Measurements from ENCODE around the gene CDHR1.

CDHR1 gene

DNA sequence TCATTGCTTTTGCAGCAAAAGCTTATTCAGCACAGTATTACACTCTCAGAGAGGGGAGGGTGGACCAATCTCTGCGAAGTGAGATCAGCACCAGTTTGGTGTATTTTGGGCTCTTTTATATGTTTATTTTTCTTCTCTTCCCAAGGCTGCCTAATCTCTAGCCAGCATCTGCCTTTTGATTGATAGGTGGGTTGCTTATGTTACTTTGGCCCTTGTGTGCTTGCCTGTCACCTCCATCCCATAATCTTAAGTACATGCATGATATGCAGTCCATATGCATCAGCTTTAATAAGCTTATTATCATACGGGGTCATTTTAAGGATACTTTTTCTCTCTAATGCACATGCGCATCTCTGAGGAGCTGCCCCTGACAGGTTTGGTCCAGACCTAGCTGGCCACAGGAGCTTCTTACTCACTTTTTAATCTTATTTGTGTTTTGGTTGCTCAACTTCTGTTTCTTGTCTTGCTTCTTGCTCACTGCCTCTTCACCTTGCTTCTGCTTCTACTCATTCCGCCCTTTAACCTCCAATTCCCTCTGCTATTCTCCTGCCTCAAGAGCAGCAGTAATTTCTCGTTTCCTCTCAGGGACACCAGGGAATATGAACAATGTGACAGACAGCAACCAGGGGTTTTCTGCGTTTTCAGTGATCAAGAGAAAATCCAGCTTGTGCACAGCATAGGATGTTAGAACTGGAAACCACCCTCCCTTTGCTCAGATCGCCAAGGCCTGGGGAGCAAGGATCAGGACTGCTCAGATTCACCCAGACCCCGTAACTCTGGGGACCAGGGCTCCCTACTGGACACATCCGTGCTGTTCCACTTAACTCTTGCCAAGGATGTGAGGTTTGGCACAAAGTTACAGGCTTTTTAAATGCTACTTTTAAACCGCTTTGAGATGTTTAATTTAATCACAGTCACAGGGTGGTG is 60.5 kb downstream of the CDHR1 start:
- TF ChIP-seq, protein P1, sequence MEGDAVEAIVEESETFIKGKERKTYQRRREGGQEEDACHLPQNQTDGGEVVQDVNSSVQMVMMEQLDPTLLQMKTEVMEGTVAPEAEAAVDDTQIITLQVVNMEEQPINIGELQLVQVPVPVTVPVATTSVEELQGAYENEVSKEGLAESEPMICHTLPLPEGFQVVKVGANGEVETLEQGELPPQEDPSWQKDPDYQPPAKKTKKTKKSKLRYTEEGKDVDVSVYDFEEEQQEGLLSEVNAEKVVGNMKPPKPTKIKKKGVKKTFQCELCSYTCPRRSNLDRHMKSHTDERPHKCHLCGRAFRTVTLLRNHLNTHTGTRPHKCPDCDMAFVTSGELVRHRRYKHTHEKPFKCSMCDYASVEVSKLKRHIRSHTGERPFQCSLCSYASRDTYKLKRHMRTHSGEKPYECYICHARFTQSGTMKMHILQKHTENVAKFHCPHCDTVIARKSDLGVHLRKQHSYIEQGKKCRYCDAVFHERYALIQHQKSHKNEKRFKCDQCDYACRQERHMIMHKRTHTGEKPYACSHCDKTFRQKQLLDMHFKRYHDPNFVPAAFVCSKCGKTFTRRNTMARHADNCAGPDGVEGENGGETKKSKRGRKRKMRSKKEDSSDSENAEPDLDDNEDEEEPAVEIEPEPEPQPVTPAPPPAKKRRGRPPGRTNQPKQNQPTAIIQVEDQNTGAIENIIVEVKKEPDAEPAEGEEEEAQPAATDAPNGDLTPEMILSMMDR (IDR thresholded peaks at IDR 0.05; ENCODE audit: extremely low read depth, insufficient read depth, missing control alignments) = no peak
- in situ Hi-C loops (cut with MboI; ENCODE audit: low pct_unique_long_range_greater_than_20kb, low sequenced_read_pairs, unreplicated experiment) = no loop called here
- DNase-seq (ENCODE audit: low spot score) = no peak

DNA sequence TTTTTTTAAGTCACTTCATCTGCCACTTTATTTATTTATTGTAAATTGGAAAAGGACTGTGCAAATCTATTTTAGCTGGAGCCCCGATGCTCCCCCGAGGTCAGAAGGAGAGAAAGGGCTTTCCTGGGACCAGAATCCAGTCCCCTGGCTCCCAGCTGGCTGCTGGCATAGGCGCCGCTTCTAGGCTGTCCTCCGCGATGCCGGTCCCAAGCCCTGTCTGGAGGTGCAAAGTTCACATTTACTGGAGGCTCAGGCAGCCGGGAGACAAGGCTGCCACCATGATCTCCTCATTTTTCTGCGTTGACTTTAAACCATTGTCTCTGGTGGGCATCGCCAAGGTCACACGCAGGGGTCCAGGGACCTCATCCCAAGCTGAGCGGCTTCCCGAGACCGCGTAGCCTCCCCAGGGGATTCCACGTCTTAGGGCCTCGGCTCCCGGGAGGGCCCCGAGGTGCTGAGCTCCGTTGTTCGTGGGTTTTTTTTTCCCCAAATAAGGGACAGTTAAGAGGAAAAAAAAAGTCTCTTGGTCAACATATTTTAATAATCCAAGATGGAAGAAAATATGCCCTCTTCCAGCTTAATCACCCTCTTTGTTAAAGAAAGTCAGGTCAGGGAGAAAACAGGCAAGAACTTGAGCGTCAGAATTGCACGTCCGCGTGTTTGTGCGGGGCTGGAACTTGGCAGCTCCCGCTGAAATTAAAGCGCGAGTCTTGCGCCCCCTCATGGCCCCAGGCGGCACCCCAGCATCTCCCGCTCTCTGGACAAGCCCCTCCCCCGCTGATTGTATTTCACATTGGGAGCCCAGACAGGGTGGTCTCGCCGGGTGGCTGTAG is 62.4 kb downstream of the CDHR1 start:
- TF ChIP-seq, protein P1 (IDR thresholded peaks at IDR 0.05; ENCODE audit: extremely low read depth, insufficient read depth, missing control alignments) = peak; percentile 63
- DNase-seq (ENCODE audit: low spot score) = no peak
- in situ Hi-C loops (cut with MboI; ENCODE audit: low pct_unique_long_range_greater_than_20kb, low sequenced_read_pairs, unreplicated experiment) = no loop called here

DNA sequence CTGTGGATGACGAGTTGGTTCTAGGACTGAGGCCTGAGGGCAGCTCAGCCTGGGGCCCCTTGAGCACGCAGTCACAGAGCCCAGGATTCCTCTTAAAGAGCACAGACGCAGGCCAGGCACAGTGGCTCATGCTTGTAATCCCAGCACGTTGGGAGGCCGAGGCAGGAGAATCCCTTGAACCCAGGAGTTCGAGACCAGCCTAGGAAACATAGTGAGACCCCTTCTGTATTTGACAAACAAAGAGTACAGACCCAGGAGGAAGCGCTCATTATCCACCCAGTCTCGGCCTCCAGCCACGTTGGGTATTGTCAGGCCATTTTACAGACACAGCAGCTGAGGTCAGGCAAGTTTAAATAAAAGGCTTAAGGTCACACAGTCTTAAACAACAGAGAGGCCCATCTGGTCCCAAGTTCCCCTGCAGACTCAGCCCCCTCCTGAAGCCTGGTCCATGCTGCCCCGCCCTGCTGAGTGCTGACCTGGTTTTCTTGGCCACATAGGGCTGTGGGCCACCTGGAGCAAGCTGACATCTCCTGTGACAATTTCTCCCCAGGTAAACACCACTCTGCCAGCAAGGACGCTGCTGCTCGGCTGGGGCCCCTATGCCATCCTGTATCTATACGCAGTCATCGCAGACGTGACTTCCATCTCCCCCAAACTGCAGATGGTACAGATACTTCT is 63.1 kb downstream of the CDHR1 start:
- in situ Hi-C loops (cut with MboI; ENCODE audit: low pct_unique_long_range_greater_than_20kb, low sequenced_read_pairs, unreplicated experiment) = no loop called here
- TF ChIP-seq, protein P1 (IDR thresholded peaks at IDR 0.05; ENCODE audit: extremely low read depth, insufficient read depth, missing control alignments) = no peak
- DNase-seq (ENCODE audit: low spot score) = no peak

DNA sequence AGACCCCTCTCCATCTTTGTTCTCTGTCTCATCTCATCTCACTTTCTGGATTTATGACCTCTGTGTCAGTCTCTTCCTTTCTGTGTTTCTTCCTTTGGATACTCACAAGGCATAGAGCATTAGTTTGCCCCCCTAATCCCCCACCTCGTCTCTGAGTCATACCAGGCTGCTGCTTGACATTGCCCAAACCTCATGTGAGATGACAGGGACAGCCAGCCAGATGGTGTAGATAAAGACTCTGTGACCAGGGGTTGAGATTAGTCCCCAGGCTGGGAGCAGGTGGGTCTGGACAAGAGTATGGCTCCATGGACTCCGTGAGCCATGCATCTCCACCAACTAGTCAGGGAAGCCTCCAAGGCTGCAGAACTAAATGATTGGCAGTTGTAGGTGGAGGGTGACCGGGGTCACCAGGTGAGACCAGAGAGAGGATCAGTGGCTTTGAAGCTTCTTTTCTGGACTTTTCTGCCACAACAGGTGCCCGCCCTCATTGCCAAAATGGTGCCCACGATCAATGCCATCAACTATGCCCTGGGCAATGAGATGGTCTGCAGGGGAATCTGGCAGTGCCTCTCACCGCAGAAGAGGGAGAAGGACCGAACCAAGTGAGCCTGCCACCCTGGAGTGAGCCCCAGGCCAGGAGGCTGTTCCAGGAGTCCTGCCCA is 63.8 kb downstream of the CDHR1 start:
- in situ Hi-C loops (cut with MboI; ENCODE audit: low pct_unique_long_range_greater_than_20kb, low sequenced_read_pairs, unreplicated experiment) = no loop called here
- DNase-seq (ENCODE audit: low spot score) = no peak
- TF ChIP-seq, protein P1 (IDR thresholded peaks at IDR 0.05; ENCODE audit: extremely low read depth, insufficient read depth, missing control alignments) = no peak

DNA sequence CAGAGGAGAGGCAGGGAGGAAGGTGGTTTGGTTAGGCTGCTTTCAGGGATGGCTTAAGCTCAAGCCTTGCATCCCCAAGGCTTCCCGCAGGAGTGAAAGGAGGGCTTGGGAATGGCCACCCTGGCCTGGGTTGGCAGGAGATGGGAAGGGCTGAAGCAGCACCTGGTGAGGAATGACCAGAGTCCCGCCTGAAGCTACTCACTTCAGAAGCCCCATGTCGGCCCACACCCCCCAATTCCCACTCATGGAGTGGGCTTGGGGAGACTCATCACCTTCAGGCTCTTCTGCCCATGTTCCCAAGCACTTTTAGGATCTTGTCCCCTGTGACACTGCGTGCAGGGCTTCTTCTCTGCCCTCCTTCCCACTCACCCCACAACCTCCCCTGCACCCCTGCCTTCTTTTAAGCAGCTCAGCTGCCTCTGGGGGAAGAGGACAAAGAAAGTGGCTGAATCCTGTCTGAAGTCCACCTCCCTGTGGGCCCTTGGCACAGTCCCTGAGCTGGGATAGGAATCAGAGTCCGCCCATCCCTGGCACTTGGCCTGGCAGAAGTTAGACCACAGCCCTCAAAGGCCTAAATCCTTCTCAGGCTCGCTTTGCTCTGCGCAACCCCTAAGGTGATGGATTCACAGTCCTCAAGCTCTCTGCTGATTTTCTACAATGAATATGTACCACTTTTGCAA is 67.0 kb downstream of the CDHR1 start:
- in situ Hi-C loops (cut with MboI; ENCODE audit: low pct_unique_long_range_greater_than_20kb, low sequenced_read_pairs, unreplicated experiment) = loop anchor here (10.0 kb wide), 1 partner anchor 283 kb away; no protein-coding TSS in a partner anchor
- TF ChIP-seq, protein P1 (IDR thresholded peaks at IDR 0.05; ENCODE audit: extremely low read depth, insufficient read depth, missing control alignments) = no peak
- no peak for DNase-seq (ENCODE audit: low spot score)
